Stimulated activated CD4-positive, alpha-beta T cell treated with anti-CD3 and anti-CD28 coated beads, Interleukin-4, amount 100 ng/mL, for 4 hours (primary cell): ENCODE results near the gene THADA.
"Not testable (repeated sequence)": the region's sequence is repeated elsewhere in the genome, so short reads cannot be mapped to it uniquely, and the experiment has no call there.

Experiments
- DNase-seq, 2 experiments: peaks; one replicate each; pipeline ENCODE4 v3.0.0-alpha.2; 2020

Gene THADA

GRCh38 chr2:43405829-43406228, 190.0 kb downstream of the THADA start:
- no peak for DNase-seq

- DNase-seq = no peak
Observed at GRCh38 chr2:43402452-43402937, 193.3 kb downstream of the THADA start.

- no peak for DNase-seq
Observed at GRCh38 chr2:43402002-43402401, 193.8 kb downstream of the THADA start.

- DNase-seq = no peak
Observed at GRCh38 chr2:43400508-43400907, 195.3 kb downstream of the THADA start.

GRCh38 chr2:43399515-43400264, 196.1 kb downstream of the THADA start:
- no peak for DNase-seq

GRCh38 chr2:43399098-43399497, 196.7 kb downstream of the THADA start:
- DNase-seq = no peak

GRCh38 chr2:43397821-43398220, 198.0 kb downstream of the THADA start:
- DNase-seq = no peak

GRCh38 chr2:43397411-43397810, 198.4 kb downstream of the THADA start:
- no peak for DNase-seq

GRCh38 chr2:43396344-43396743, 199.5 kb downstream of the THADA start:
- not testable (repeated sequence) for DNase-seq

GRCh38 chr2:43393918-43394317, 201.9 kb downstream of the THADA start:
- no peak for DNase-seq

- no peak for DNase-seq
Observed at GRCh38 chr2:43391878-43392215, 204.0 kb downstream of the THADA start.

- DNase-seq = no peak
Observed at GRCh38 chr2:43391201-43391877, 204.5 kb downstream of the THADA start.

GRCh38 chr2:43389581-43390466, 206.0 kb downstream of the THADA start:
- no peak for DNase-seq

- no peak for DNase-seq
Observed at GRCh38 chr2:43388371-43388770, 207.5 kb downstream of the THADA start.

- DNase-seq = no peak
Observed at GRCh38 chr2:43387092-43388062, 208.5 kb downstream of the THADA start.

GRCh38 chr2:43386679-43387078, 209.2 kb downstream of the THADA start:
- DNase-seq = not testable (repeated sequence)

- DNase-seq = no peak
Observed at GRCh38 chr2:43384143-43384542, 211.7 kb downstream of the THADA start.

GRCh38 chr2:43383533-43383932, 212.3 kb downstream of the THADA start:
- no peak for DNase-seq

GRCh38 chr2:43379494-43379893, 216.3 kb downstream of the THADA start:
- no peak for DNase-seq

GRCh38 chr2:43377327-43377726, 218.5 kb downstream of the THADA start:
- no peak for DNase-seq

GRCh38 chr2:43376523-43377198, 219.2 kb downstream of the THADA start:
- DNase-seq = no peak
